SH-SY5Y (cell line): ENCODE measurements around the gene WNT7A.

ENCODE experiments used
- GATA2 ChIP-seq: IDR thresholded peaks from 2 replicates; pipeline ENCODE4 v1.6.1; 2011; ENCODE audit warnings: mild to moderate bottlenecking, low read depth, low read length
- GATA3 ChIP-seq: IDR thresholded peaks from 2 replicates; pipeline ENCODE4 v1.6.1; 2011; ENCODE audit warnings: low read depth, mild to moderate bottlenecking, low read length, moderate library complexity

DNA sequence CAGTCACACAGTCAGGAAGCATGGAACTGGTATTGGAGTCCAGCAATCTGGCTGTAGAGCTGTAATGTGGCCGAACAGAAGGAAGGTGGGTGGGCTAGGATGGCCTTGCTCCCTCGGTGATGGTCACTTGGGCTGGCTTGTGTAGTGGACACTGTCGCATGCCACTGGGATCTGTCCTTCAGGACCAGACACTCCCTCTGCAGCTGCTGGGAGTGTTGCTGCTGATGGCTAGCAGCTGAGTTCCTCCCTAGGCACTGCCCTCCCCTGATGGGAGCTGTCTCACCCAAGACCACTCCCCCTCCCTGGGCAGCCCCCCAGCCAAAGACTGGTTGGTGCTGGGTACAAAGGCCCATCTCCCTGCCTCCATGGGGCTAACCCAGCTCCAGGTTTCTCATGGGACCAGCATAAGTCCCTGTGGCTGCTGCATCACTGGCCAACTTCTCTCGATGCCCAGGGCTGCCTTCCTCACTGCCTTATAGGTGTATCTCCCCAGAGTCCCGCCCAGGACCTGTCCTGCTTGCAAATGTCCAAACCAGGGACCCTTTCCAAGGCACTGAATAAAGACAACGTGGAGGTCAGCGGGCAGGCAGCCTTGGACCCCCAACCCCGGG lies 48.4 kb downstream of the WNT7A start:
- no peak for TF ChIP-seq GATA2
- TF ChIP-seq GATA3, result no peak
